A673 (cell line): ENCODE data around the gene MYLK4. TPM values are rescaled to one million over a fixed set of nuclear protein-coding genes. Genes with fewer than 3 reads are reported as not detected.

Source experiments
- BruUV-seq: library from RNA; stranded (reverse); fragments of 400-500 nt; replicated peaks from 2 replicates; lab custom pipeline; 2021; lab: Mats Ljungman, UMichigan
- CTCF ChIA-PET: fragments of 300-600 bp; sonication (Branson Sonifier 250); formaldehyde crosslinking; loops from one replicate; lab custom pipeline; 2022; ENCODE audit warnings: antibody characterized with exemption; lab: Charles Lee
- POLR2A ChIA-PET: fragments of 300-600 bp; sonication (Branson Sonifier 250); formaldehyde crosslinking; loops from one replicate; lab custom pipeline; 2022; ENCODE audit warnings: antibody characterized with exemption; ENCODE audit not compliant: low non-redundant PET; lab: Charles Lee
- DNase-seq: peaks from one replicate; pipeline ENCODE4 v3.0.0-alpha.2; 2015; ENCODE audit warnings: low spot score
- H3K27ac ChIP-seq: fragments of 200-600 bp; sonication (generic); 2 replicates; pipeline ENCODE4 v1.5.1; 2016; ENCODE audit warnings: mixed run types, low read depth, mild to moderate bottlenecking, mixed read lengths, antibody characterized with exemption, low read length; ENCODE audit not compliant: poor library complexity, severe bottlenecking
- H3K27me3 ChIP-seq: fragments of 200-600 bp; sonication (generic); replicated peaks from 2 replicates; pipeline ENCODE4 v1.6.1; 2017; ENCODE audit warnings: mixed run types, low read depth, mild to moderate bottlenecking, mixed read lengths, antibody characterized with exemption, low read length; ENCODE audit not compliant: insufficient read depth, poor library complexity
- H3K36me3 ChIP-seq: fragments of 200-600 bp; sonication (generic); 2 replicates; pipeline ENCODE4 v1.6.1; 2016; ENCODE audit warnings: mixed run types, mild to moderate bottlenecking, mixed read lengths, antibody characterized with exemption, low read length; ENCODE audit not compliant: insufficient read depth, poor library complexity, severe bottlenecking
- H3K4me1 ChIP-seq: fragments of 200-600 bp; sonication (generic); 2 replicates; pipeline ENCODE4 v1.6.1; 2017; ENCODE audit warnings: mixed run types, mild to moderate bottlenecking, mixed read lengths, antibody characterized with exemption, low read length; ENCODE audit not compliant: insufficient read depth, poor library complexity, severe bottlenecking
- H3K4me3 ChIP-seq: fragments of 200-600 bp; sonication (generic); 2 replicates; pipeline ENCODE4 v1.5.1; 2016; ENCODE audit warnings: low read depth, mixed run types, mild to moderate bottlenecking, mixed read lengths, low read length; ENCODE audit not compliant: poor library complexity, severe bottlenecking
- H3K9me3 ChIP-seq: fragments of 200-600 bp; sonication (generic); 2 replicates; pipeline ENCODE4 v1.6.1; 2016; ENCODE audit warnings: mixed run types, low read depth, mild to moderate bottlenecking, mixed read lengths, antibody characterized with exemption, low read length; ENCODE audit not compliant: poor library complexity, severe bottlenecking
- EZH2 ChIP-seq: fragments of 200-600 bp; sonication (generic); IDR thresholded peaks from 2 replicates; pipeline ENCODE4 v1.6.1; 2017; ENCODE audit warnings: borderline replicate concordance, low read depth, mild to moderate bottlenecking, mixed read lengths, antibody characterized with exemption, low read length; ENCODE audit not compliant: poor library complexity, severe bottlenecking
- intact Hi-C: fragments of 100-400 bp; cut with micrococcal nuclease; formaldehyde crosslinking; loops from one replicate; pipeline ENCODE4 v1.10.0; 2022; ENCODE audit not compliant: unreplicated experiment
- total RNA-seq: library from RNA; stranded (reverse); gene quantifications from 2 replicates; pipeline ENCODE4 v1.2.3, GENCODE V29; 2021
- TF ChIP-seq, protein P1 (sequence below): fragments of 300-800, 200-600 bp; sonication (generic); conservative IDR thresholded peaks from 2 replicates; pipeline ENCODE4 v1.5.1; 2017; ENCODE audit warnings: low read depth, mild to moderate bottlenecking, antibody characterized with exemption, low read length, moderate library complexity, mixed read lengths

Gene MYLK4
- total RNA-seq, 1 experiment from 2014 or later: 0.39 TPM

GRCh38 chr6:2680264-2680922 lies 70.3 kb downstream of the MYLK4 start:
- TF ChIP-seq, protein P1, sequence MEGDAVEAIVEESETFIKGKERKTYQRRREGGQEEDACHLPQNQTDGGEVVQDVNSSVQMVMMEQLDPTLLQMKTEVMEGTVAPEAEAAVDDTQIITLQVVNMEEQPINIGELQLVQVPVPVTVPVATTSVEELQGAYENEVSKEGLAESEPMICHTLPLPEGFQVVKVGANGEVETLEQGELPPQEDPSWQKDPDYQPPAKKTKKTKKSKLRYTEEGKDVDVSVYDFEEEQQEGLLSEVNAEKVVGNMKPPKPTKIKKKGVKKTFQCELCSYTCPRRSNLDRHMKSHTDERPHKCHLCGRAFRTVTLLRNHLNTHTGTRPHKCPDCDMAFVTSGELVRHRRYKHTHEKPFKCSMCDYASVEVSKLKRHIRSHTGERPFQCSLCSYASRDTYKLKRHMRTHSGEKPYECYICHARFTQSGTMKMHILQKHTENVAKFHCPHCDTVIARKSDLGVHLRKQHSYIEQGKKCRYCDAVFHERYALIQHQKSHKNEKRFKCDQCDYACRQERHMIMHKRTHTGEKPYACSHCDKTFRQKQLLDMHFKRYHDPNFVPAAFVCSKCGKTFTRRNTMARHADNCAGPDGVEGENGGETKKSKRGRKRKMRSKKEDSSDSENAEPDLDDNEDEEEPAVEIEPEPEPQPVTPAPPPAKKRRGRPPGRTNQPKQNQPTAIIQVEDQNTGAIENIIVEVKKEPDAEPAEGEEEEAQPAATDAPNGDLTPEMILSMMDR: no peak
- TF ChIP-seq EZH2: no peak
- Histone ChIP-seq H3K9me3 (no peaks in the 10 kb centered on the region), H3K27me3 (no peaks in the 10 kb centered on the region), H3K27ac (no peak overlapping the region), H3K36me3 (no peaks in the 10 kb centered on the region), H3K4me3 (no peak overlapping the region), H3K4me1 (no peaks in the 10 kb centered on the region)
- intact Hi-C loops: no loop called here
- CTCF ChIA-PET: no interaction called here
- no TSS peak for BruUV-seq
- POLR2A ChIA-PET: no interaction called here
- DNase-seq: no peak

GRCh38 chr6:2677080-2677593 lies 73.6 kb downstream of the MYLK4 start:
- no peaks in the 10 kb centered on the region for H3K27me3 ChIP-seq
- CTCF ChIA-PET: no interaction called here
- intact Hi-C loops: no loop called here
- no peak overlapping the region for H3K27ac ChIP-seq
- no peaks in the 10 kb centered on the region for H3K4me1 ChIP-seq
- no peak overlapping the region for H3K4me3 ChIP-seq
- no peaks in the 10 kb centered on the region for H3K36me3 ChIP-seq
- no peak for DNase-seq
- no peaks in the 10 kb centered on the region for H3K9me3 ChIP-seq
- no TSS peak for BruUV-seq
- TF ChIP-seq, protein P1: no peak
- no peak for TF ChIP-seq EZH2
- POLR2A ChIA-PET: no interaction called here

- TF ChIP-seq, protein P1: no peak
- TF ChIP-seq EZH2: no peak
- H3K9me3 ChIP-seq: no peaks in the 10 kb centered on the region
- H3K27ac ChIP-seq: no peak overlapping the region
- CTCF ChIA-PET: no interaction called here
- H3K4me3 ChIP-seq: no peak overlapping the region
- POLR2A ChIA-PET: no interaction called here
- H3K36me3 ChIP-seq: no peaks in the 10 kb centered on the region
- no peaks in the 10 kb centered on the region for H3K4me1 ChIP-seq
- DNase-seq: no peak
- intact Hi-C loops: no loop called here
- no TSS peak for BruUV-seq
- no peaks in the 10 kb centered on the region for H3K27me3 ChIP-seq
Measured at GRCh38 chr6:2676048-2676447, 74.7 kb downstream of the MYLK4 start.
